OCI-LY7 (cell line): ENCODE results near the gene CNOT9. TPM values are rescaled to one million over a fixed set of nuclear protein-coding genes. Genes with fewer than 3 reads are reported as not detected.

Experiments
- BruUV-seq: library from RNA; stranded (reverse); fragments of 400-500 nt; replicated peaks from 2 replicates; lab custom pipeline; 2021; lab: Mats Ljungman, UMichigan
- CTCF ChIA-PET: fragments of 300-600 bp; sonication (Branson Sonifier 250); formaldehyde crosslinking; loops from one replicate; lab custom pipeline; 2022; ENCODE audit warnings: antibody characterized with exemption; ENCODE audit not compliant: unreplicated experiment; lab: Charles Lee
- POLR2A ChIA-PET: fragments of 300-600 bp; sonication (Branson Sonifier 250); formaldehyde crosslinking; loops from one replicate; lab custom pipeline; 2022; ENCODE audit warnings: antibody characterized with exemption; lab: Charles Lee
- DNase-seq: peaks from one replicate; pipeline ENCODE4 v3.0.0-alpha.2; 2015; ENCODE audit warnings: low spot score
- H2AFZ ChIP-seq: fragments of 200-600 bp; sonication (generic), shearing (Covaris generic); 2 replicates; pipeline ENCODE4 v1.6.1; 2014; ENCODE audit warnings: mild to moderate bottlenecking, antibody characterized with exemption, low read length, moderate library complexity
- H3K27ac ChIP-seq: fragments of 200-600 bp; sonication (generic); 2 replicates; pipeline ENCODE4 v1.5.1; 2014; ENCODE audit warnings: mixed run types, low read depth, mild to moderate bottlenecking, moderate library complexity, low read length, inconsistent platforms; ENCODE audit not compliant: poor library complexity, severe bottlenecking
- H3K36me3 ChIP-seq: fragments of 200-600 bp; sonication (generic); 2 replicates; pipeline ENCODE4 v1.6.1; 2014; ENCODE audit warnings: mild to moderate bottlenecking, antibody characterized with exemption, low read length, moderate library complexity, mixed read lengths; ENCODE audit not compliant: insufficient read depth
- H3K4me1 ChIP-seq: fragments of 200-600 bp; sonication (generic); 2 replicates; pipeline ENCODE4 v1.5.1; 2014; ENCODE audit warnings: mild to moderate bottlenecking, low read length; ENCODE audit not compliant: insufficient read depth, poor library complexity, severe bottlenecking
- H3K4me2 ChIP-seq: fragments of 200-600 bp; sonication (generic); 2 replicates; pipeline ENCODE4 v1.6.1; 2014; ENCODE audit warnings: mild to moderate bottlenecking, low read length
- H3K4me3 ChIP-seq: fragments of 200-600 bp; sonication (generic); 2 replicates; pipeline ENCODE4 v1.5.1; 2014; ENCODE audit warnings: mild to moderate bottlenecking, low read depth, low read length; ENCODE audit not compliant: poor library complexity, severe bottlenecking
- H3K79me2 ChIP-seq: fragments of 200-600 bp; sonication (generic); 2 replicates; pipeline ENCODE4 v1.6.1; 2016; ENCODE audit warnings: low read depth, mild to moderate bottlenecking, low read length, moderate library complexity, mixed read lengths; ENCODE audit not compliant: insufficient read depth
- H3K9me2 ChIP-seq: fragments of 200-600 bp; sonication (generic); 2 replicates; pipeline ENCODE4 v1.6.1; 2016; ENCODE audit warnings: mild to moderate bottlenecking, low read length, mixed read lengths; ENCODE audit not compliant: insufficient read depth
- H3K9me3 ChIP-seq: fragments of 200-600 bp; sonication (generic); 2 replicates; pipeline ENCODE4 v1.6.1; 2014; ENCODE audit warnings: mild to moderate bottlenecking, mixed run types, low read length, mixed read lengths
- H4K20me1 ChIP-seq: fragments of 200-600 bp; sonication (generic); 2 replicates; pipeline ENCODE4 v1.6.1; 2014; ENCODE audit warnings: mild to moderate bottlenecking, antibody characterized with exemption, low read length, moderate library complexity, mixed read lengths; ENCODE audit not compliant: insufficient read depth
- EZH2phosphoT487 ChIP-seq: fragments of 200-600 bp; sonication (generic); IDR thresholded peaks from 2 replicates; pipeline ENCODE4 v1.6.1; 2018; ENCODE audit warnings: low read depth, borderline replicate concordance, mild to moderate bottlenecking, mixed run types, antibody characterized with exemption, low read length, moderate library complexity, mixed read lengths
- intact Hi-C: fragments of 100-400 bp; cut with micrococcal nuclease; formaldehyde crosslinking; loops from one replicate; pipeline ENCODE4 v1.10.0; 2022; ENCODE audit not compliant: unreplicated experiment
- total RNA-seq, 2 experiments: library from RNA; depleted of rRNA in 1 of 2; stranded (reverse); fragments of >200 nt in 1 of 2; shearing (Covaris generic) in 1 of 2; gene quantifications; 2 replicates each; pipeline ENCODE4 v1.2.3, GENCODE V29; 2014 to 2022
- TF ChIP-seq, protein P1 (sequence below): fragments of 200-600 bp; sonication (generic); conservative IDR thresholded peaks from 2 replicates; pipeline ENCODE4 v1.5.1; 2014; ENCODE audit warnings: mild to moderate bottlenecking, antibody characterized with exemption, low read length, moderate library complexity, mixed read lengths

CNOT9 gene
- total RNA-seq, 2 experiments from 2014 or later, result 71.6 to 94.2 TPM

DNA sequence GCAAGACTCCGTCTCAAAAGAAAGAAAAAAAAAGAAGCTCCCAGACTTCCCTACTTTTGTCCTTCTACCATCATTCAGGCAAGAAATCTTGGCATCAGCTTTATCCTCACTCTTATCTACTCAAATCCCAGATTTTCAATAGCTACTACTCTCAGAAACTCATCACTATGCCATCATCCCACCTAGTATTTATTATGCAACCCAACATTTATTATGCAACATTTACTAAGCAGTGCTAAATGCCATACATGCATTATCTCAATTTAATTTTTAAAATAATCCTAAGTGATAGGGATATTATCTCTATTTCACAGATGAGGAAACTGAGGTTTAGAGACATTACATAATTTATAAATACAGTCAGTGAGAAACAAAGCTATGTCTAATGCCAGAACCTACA is 4.6 kb upstream of the CNOT9 start:
- Histone ChIP-seq H3K4me2 (no peak overlapping the region), H3K4me1 (peaks cover 16% of the 10 kb centered on the region), H3K36me3 (peaks cover 78% of the 10 kb centered on the region), H3K4me3 (no peak overlapping the region), H3K9me3 (no peaks in the 10 kb centered on the region), H2AFZ (no peak overlapping the region), H3K9me2 (no peaks in the 10 kb centered on the region), H3K79me2 (peaks cover 57% of the 10 kb centered on the region), H4K20me1 (peaks cover 25% of the 10 kb centered on the region; the same call in 1 of the 2 replicates), H3K27ac (no peak overlapping the region)
- intact Hi-C loops, result no loop called here
- ChIA-PET POLR2A (interaction anchor here (0.5 to 1.8 kb wide), 12 partner anchors 10 to 689 kb away, joined by 3 to 8 read pairs (median 4); partner anchors contain the start of gene TUBA4B), CTCF (no interaction called here)
- no TSS peak for BruUV-seq
- DNase-seq, result no peak
- TF ChIP-seq, protein P1, sequence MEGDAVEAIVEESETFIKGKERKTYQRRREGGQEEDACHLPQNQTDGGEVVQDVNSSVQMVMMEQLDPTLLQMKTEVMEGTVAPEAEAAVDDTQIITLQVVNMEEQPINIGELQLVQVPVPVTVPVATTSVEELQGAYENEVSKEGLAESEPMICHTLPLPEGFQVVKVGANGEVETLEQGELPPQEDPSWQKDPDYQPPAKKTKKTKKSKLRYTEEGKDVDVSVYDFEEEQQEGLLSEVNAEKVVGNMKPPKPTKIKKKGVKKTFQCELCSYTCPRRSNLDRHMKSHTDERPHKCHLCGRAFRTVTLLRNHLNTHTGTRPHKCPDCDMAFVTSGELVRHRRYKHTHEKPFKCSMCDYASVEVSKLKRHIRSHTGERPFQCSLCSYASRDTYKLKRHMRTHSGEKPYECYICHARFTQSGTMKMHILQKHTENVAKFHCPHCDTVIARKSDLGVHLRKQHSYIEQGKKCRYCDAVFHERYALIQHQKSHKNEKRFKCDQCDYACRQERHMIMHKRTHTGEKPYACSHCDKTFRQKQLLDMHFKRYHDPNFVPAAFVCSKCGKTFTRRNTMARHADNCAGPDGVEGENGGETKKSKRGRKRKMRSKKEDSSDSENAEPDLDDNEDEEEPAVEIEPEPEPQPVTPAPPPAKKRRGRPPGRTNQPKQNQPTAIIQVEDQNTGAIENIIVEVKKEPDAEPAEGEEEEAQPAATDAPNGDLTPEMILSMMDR, result no peak
- no peak for TF ChIP-seq EZH2phosphoT487

DNA sequence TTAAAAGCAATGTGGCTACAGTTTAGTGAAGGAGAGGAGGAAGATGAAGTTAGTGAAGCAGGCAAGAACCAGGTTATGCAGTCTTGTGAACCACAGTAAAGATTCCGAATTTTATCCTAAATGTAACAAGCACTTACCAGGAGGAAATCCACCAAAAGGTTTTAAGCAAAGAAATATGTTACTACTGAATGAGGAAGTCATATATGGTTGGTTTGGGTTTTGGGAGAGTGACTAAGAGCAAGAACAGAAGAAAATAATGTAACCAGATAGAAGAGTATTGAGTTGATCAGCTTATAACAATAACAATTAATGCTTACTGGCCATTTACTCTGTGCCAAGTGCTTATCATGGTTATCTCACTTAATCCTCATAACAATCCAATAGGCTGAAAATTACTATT is 2.3 kb upstream of the CNOT9 start:
- Histone ChIP-seq H3K36me3 (peaks cover 70% of the 10 kb centered on the region), H3K4me1 (peaks cover 30% of the 10 kb centered on the region), H2AFZ (no peak overlapping the region), H4K20me1 (peaks cover 38% of the 10 kb centered on the region), H3K79me2 (peaks cover 79% of the 10 kb centered on the region), H3K9me2 (no peaks in the 10 kb centered on the region), H3K4me2 (peak overlapping the region; percentile 91), H3K9me3 (no peaks in the 10 kb centered on the region), H3K27ac (no peak overlapping the region), H3K4me3 (peak overlapping the region; percentile 93)
- CTCF ChIA-PET, result no interaction called here
- DNase-seq, result no peak
- TF ChIP-seq, protein P1, result no peak
- no peak for TF ChIP-seq EZH2phosphoT487
- no TSS peak for BruUV-seq
- intact Hi-C loops, result loop anchor here (5.0 kb wide), 2 partner anchors 91 to 349 kb away; partner anchors contain the start of genes ARPC2, BCS1L and ZNF142
- POLR2A ChIA-PET, result interaction anchor here (0.6 to 1.4 kb wide), 2 partner anchors 67 to 89 kb away, joined by 3 to 4 read pairs; no protein-coding TSS in a partner anchor

DNA sequence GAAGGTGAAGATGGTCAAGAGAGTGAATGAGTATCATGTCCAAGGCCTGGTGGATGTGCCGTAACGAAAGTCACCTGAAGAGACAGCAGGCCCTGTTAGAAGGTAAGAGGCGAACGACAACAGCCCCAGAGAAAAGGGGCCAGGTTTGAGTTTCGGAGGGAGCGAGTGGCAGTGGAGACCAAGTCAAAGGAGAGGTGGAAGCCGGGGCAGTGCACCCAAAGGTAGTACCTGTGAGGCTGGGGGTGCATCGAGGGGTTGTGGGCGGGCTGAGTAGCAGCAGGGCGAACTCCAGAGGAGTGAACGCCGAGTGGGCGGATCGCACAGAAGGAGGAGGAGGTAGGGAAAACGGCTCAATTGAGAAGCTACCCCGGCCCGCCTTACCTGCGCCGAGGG is 846 bp upstream of the CNOT9 start:
- Histone ChIP-seq H3K9me2 (no peaks in the 10 kb centered on the region), H3K36me3 (peaks cover 69% of the 10 kb centered on the region), H2AFZ (peak overlapping the region; percentile 36; the same call in 1 of the 2 replicates), H3K9me3 (no peaks in the 10 kb centered on the region), H3K27ac (peak overlapping the region; percentile 51), H3K79me2 (peaks cover 83% of the 10 kb centered on the region), H3K4me3 (peak overlapping the region; percentile 93), H3K4me2 (peak overlapping the region; percentile 91), H3K4me1 (peaks cover 31% of the 10 kb centered on the region), H4K20me1 (peaks cover 33% of the 10 kb centered on the region)
- intact Hi-C loops, result loop anchor here (1.0 to 5.0 kb wide), 4 partner anchors 90 to 350 kb away; partner anchors contain the start of genes AAMP, ARPC2, BCS1L and PNKD
- no peak for DNase-seq
- BruUV-seq, result no TSS peak
- ChIA-PET CTCF (interaction anchor here (0.6 kb wide), 2 partner anchors 92 to 195 kb away, joined by 3 to 4 read pairs; partner anchors contain the start of genes BCS1L and ZNF142), POLR2A (interaction anchor here (0.9 to 1.7 kb wide), 3 partner anchors 10 to 319 kb away, joined by 3 to 7 read pairs (median 3); no protein-coding TSS in a partner anchor)
- TF ChIP-seq EZH2phosphoT487, result no peak
- TF ChIP-seq, protein P1, result no peak
